Aorta (tissue), 5 donors: Measurements from ENCODE around the gene LOXL1. TPM values are rescaled to one million over a fixed set of nuclear protein-coding genes. Genes with fewer than 3 reads are reported as not detected.

ENCODE experiments used
- ATAC-seq: fragments of 200-7000 bp; cut with Tn5 transposase; one replicate; pipeline ENCODE4 v1.9.1; 2022; ENCODE audit warnings: moderate library complexity; ENCODE audit not compliant: low FRiP score
- DNase-seq, 2 donors: peaks; one replicate each; pipeline ENCODE4 v3.0.0-alpha.2; 2020
- H3K27ac ChIP-seq, 2 donors: one replicate each; pipeline ENCODE4 v1.5.1; 2013; ENCODE audit warnings: low read length in 2 of 2, mild to moderate bottlenecking in 2 of 2, moderate library complexity in 2 of 2, control low read depth in 1 of 2, inconsistent platforms in 1 of 2, low read depth in 1 of 2
- H3K27me3 ChIP-seq, 2 donors: one replicate each; pipeline ENCODE4 v1.6.1; 2013; ENCODE audit warnings: control low read depth in 1 of 2, low read length in 1 of 2, mild to moderate bottlenecking in 1 of 2, moderate library complexity in 1 of 2; ENCODE audit not compliant: insufficient read depth in 2 of 2, control insufficient read depth in 1 of 2
- H3K36me3 ChIP-seq, 2 donors: one replicate each; pipeline ENCODE4 v1.6.1; 2013; ENCODE audit warnings: control low read depth in 1 of 2, low read length in 1 of 2, mild to moderate bottlenecking in 1 of 2; ENCODE audit not compliant: insufficient read depth in 2 of 2, control insufficient read depth in 1 of 2
- H3K4me1 ChIP-seq, 2 donors: one replicate each; pipeline ENCODE4 v1.6.1; 2013; ENCODE audit warnings: low read length in 2 of 2, control low read depth in 1 of 2, mild to moderate bottlenecking in 1 of 2, moderate library complexity in 1 of 2; ENCODE audit not compliant: insufficient read depth in 2 of 2, control insufficient read depth in 1 of 2
- H3K4me3 ChIP-seq, 2 donors: one replicate each; pipeline ENCODE4 v1.5.1; 2013; ENCODE audit warnings: low read length in 2 of 2, control low read depth in 1 of 2, mild to moderate bottlenecking in 1 of 2
- H3K9me3 ChIP-seq: one replicate; pipeline ENCODE4 v1.6.1; 2013; ENCODE audit warnings: mild to moderate bottlenecking, low read length; ENCODE audit not compliant: control insufficient read depth
- WGBS, 2 donors: extraction: QIAGEN DNeasy Blood & Tissue Kit; methylation state at CpG; one replicate each; pipeline ENCODE4 v1.1.7; 2013; 5-methylcytosine and 5-hydroxymethylcytosine counted together
- intact Hi-C, 2 donors: fragments of 100-400 bp; cut with DNase I; formaldehyde crosslinking; loops; one replicate each; pipeline versions ENCODE4 v1.14.2 to v1.15.0; 2022
- polyA plus RNA-seq, 2 donors: library from polyadenylated mRNA; stranded (reverse); fragments of 200-250 nt; gene quantifications; one replicate each; pipeline ENCODE4 v1.2.3, GENCODE V29; 2013
- total RNA-seq, 2 donors: library from RNA; stranded (reverse); fragmentation: NEBNext Ultra II Directional; extraction: Animal tissue kit (Norgen Biotek cat#: 25700); gene quantifications; one replicate each; pipeline ENCODE4 v1.2.1, GENCODE V29; 2021
- donor health status: healthy with polysubstance abuse.
- donor health status: Bipolar disorder and iron deficiency.
- donor health status: DM: no; HTN: no; CAD: no.
- donor health status: DM: no; HTN: no; CAD: no.
- donor health status: DM: yes; HTN: yes; CAD: no.

The LOXL1 gene
- total and polyA plus RNA-seq, 4 donors, result 49.0 to 138 (median 112) TPM

DNA sequence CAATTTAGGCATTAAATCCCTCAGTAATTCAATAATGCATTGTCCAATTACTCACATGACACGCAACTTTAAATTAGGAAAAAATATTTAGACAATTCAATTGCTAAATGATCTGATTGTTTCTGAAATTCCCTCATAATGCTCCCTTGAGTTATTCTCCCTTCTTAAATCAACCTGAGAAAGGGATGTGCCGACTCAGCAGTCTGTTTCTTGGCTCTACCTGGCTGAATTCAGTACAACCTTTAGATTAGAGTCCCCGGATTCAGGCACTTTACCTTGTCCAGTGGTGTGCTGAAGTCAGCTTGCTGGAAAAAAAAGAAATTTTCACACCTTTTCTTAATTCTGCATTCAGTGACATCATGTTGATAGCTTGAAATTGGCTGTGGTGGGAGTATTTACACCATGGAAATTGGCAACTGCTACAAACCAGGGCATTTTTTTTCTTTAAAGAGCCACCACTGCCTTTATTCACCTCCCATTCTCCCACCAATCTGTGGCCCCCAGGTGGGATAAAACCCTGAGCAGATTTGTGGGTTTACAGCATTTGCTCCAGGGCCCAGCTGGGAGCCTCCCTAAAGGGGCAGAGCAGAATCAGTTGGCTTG is 20.9 kb upstream of the LOXL1 start:
- WGBS, 2 donors, result 94 to 97% methylated on average over 3 of the region's 3 CpGs
- no peak for ATAC-seq
- Histone ChIP-seq H3K4me1 (no peaks in the 10 kb centered on the region), H3K4me3 (no peak overlapping the region), H3K27me3 (no peaks in the 10 kb centered on the region), H3K27ac (no peak overlapping the region), H3K9me3 (no peaks in the 10 kb centered on the region), H3K36me3 (no peaks in the 10 kb centered on the region)
- peak in 1 of 2 donors; percentile 30 for DNase-seq
- intact Hi-C loops, result loop anchor here in 1 of 2 donors (10.0 kb wide), 1 partner anchor 101 kb away; no protein-coding TSS in a partner anchor

DNA sequence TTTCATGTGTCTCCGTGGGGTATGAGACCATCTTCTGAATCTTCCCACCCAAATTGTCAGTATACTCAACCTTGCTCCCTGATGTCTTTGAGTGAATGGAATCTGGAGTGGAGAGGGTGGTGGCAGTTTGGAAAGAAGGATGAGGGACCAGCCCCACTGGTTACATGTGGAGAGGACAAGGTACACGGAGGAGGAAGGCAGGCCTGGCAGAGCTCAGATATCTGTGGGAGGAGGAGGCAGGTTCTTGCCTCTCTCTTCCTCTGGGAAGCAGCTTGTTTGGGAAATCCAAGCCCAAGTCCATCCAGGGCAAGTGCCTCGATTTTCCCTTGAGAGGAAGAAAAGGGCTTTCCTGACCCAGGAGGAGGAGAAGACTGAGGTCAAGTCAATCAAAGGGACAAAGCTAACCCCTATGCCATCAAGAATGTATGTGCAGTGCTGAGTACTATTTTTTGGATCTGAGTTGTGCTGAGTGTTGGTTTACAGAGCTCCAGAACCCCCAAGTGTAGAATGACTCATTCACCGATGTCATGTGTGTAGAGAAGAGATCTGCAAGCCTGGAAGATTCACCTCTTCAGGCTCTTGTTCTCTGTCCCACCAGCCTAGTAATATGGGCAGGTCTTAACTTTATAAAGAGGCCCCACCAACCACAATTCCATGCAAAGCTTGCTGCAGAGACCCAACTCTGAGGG is 19.8 kb upstream of the LOXL1 start:
- ATAC-seq (no peak), DNase-seq (peak in 1 of 2 donors; percentile 19)
- no peaks in the 10 kb centered on the region for H3K27me3 ChIP-seq
- no peaks in the 10 kb centered on the region for H3K36me3 ChIP-seq
- no peaks in the 10 kb centered on the region for H3K4me1 ChIP-seq
- 89% methylated on average over 4 of the region's 4 CpGs for WGBS, 2 donors
- H3K9me3 ChIP-seq, result no peaks in the 10 kb centered on the region
- no peak overlapping the region for H3K27ac ChIP-seq
- intact Hi-C loops, result loop anchor here in 1 of 2 donors (10.0 kb wide), 1 partner anchor 102 kb away; no protein-coding TSS in a partner anchor
- no peak overlapping the region for H3K4me3 ChIP-seq

DNA sequence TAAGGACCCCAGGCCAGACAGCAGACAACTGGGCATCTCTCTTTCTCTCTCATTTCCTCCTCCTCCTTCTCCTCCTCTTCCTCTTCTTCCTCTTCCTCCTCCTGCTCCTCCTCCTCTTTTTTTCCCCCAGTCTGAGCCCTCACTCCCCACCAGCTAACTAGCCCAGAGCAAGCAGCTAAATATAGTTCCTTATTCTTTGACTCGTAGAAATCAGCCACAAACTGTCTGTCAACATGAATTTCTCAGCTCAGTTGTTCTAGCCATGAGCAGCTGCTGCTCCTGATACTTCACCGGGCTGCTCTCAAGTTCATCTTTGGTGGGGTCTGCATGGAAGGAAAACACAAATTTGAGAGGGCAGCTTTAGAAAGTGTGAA is 19.2 kb upstream of the LOXL1 start:
- Histone ChIP-seq H3K36me3 (peaks cover 0 to 3% of the 10 kb centered on the region in 2 donors), H3K9me3 (no peaks in the 10 kb centered on the region), H3K27ac (no peak overlapping the region), H3K27me3 (no peaks in the 10 kb centered on the region), H3K4me1 (no peaks in the 10 kb centered on the region), H3K4me3 (no peak overlapping the region)
- intact Hi-C loops, result loop anchor here in 1 of 2 donors (10.0 kb wide), 1 partner anchor 102 kb away; no protein-coding TSS in a partner anchor
- 63 to 71% methylated on average over 2 of the region's 2 CpGs for WGBS, 2 donors
- DNase-seq, result no peak
- no peak for ATAC-seq

DNA sequence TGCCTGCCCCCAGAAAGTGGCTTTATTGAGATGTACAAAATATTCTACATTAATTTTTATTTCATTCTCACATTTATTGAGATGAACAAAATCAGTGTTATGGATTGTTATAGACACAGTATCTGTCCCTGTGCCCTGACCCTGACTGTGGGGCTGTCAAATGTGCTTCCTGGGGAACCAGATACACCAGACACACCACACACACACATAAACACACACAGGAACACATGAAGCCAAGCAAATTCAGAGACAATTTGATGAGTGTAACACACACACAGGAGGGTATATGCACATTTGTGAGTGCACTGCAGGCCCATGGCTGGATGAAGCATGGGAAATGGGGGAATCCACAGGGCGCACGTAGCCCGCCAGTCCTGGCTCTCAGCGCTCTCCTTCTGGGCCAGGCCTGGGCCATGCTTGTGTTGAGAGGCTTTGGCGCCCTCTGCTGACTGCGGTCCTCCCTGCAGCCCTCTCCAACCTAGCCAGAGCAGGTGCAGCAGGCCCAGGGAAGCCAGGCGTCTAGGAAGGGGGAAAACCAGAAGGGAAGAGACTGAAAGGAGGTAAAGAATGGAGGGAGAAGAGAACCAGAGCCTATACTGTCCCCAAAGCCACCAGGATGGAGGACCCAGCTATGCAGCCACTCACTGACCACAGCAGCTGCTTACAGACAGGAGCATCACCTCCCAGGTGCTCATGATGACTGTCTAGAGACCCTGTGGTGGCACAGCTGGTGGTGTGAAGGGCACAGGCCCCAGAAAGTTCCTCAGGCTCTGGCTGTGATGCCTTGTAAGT is 18.0 kb upstream of the LOXL1 start:
- DNase-seq (peak; percentile 87 to 96), ATAC-seq (peak; percentile 91)
- H3K4me1 ChIP-seq, result no peaks in the 10 kb centered on the region
- H3K27ac ChIP-seq, result no peak overlapping the region
- WGBS, 2 donors, result 4% methylated on average over 6 to 7 of the region's 7 CpGs
- H3K36me3 ChIP-seq, result peaks cover 0 to 3% of the 10 kb centered on the region in 2 donors
- intact Hi-C loops, result loop anchor here in 1 of 2 donors (2.0 to 10.0 kb wide), 2 partner anchors 33 to 103 kb away; no protein-coding TSS in a partner anchor
- no peaks in the 10 kb centered on the region for H3K9me3 ChIP-seq
- no peak overlapping the region for H3K4me3 ChIP-seq
- H3K27me3 ChIP-seq, result no peaks in the 10 kb centered on the region

DNA sequence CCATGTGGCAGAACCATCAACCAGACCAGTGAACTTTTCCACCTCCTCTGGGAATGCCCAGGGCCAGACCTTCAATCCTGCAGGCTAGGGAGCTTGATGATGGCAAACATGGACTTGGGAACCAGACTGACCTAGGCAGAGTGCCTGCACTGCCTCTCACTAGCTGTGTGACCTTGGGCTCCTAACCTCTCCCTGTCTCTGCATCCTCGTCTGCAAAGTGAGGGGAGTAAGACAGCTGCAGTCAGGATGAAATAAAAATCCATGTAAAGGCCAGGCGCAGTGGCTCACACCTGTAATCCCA is 17.5 kb upstream of the LOXL1 start:
- DNase-seq, result peak in 1 of 2 donors; percentile 24
- Histone ChIP-seq H3K4me1 (no peaks in the 10 kb centered on the region), H3K36me3 (peaks cover 0 to 3% of the 10 kb centered on the region in 2 donors), H3K4me3 (no peak overlapping the region), H3K9me3 (no peaks in the 10 kb centered on the region), H3K27me3 (no peaks in the 10 kb centered on the region), H3K27ac (no peak overlapping the region)
- intact Hi-C loops, result loop anchor here in 1 of 2 donors (2.0 to 10.0 kb wide), 2 partner anchors 34 to 104 kb away; no protein-coding TSS in a partner anchor
- 90 to 92% methylated on average over 2 of the region's 2 CpGs for WGBS, 2 donors
- ATAC-seq, result no peak

DNA sequence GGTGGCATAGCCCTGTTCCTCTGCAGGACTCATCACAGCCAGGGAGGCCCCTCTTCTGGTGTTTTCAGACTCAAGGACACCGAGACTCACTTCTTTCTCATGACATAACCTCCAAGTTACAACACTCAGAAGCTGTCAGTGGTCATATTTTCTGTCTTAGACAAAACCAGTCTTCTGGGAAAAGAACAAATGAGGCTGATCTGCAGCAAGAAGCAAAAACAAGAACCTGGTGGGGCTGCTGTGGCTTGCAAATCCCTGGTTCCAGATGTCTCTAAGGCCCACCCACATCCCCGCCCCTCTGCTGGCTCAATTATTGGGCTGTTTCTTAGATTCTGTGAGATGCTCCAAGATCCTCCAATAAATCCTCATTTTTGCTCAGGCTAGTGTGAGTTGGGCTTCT is 16.6 kb upstream of the LOXL1 start:
- no peak overlapping the region for H3K4me3 ChIP-seq
- H3K27ac ChIP-seq, result no peak overlapping the region
- intact Hi-C loops, result loop anchor here in 1 of 2 donors (2.0 to 10.0 kb wide), 2 partner anchors 35 to 105 kb away; no protein-coding TSS in a partner anchor
- H3K9me3 ChIP-seq, result no peaks in the 10 kb centered on the region
- H3K27me3 ChIP-seq, result no peaks in the 10 kb centered on the region
- H3K36me3 ChIP-seq, result peaks cover 0 to 3% of the 10 kb centered on the region in 2 donors
- DNase-seq, result no peak
- no peaks in the 10 kb centered on the region for H3K4me1 ChIP-seq
- ATAC-seq, result no peak
- WGBS, 2 donors, result 97 to 98% methylated on average over 2 of the region's 2 CpGs

DNA sequence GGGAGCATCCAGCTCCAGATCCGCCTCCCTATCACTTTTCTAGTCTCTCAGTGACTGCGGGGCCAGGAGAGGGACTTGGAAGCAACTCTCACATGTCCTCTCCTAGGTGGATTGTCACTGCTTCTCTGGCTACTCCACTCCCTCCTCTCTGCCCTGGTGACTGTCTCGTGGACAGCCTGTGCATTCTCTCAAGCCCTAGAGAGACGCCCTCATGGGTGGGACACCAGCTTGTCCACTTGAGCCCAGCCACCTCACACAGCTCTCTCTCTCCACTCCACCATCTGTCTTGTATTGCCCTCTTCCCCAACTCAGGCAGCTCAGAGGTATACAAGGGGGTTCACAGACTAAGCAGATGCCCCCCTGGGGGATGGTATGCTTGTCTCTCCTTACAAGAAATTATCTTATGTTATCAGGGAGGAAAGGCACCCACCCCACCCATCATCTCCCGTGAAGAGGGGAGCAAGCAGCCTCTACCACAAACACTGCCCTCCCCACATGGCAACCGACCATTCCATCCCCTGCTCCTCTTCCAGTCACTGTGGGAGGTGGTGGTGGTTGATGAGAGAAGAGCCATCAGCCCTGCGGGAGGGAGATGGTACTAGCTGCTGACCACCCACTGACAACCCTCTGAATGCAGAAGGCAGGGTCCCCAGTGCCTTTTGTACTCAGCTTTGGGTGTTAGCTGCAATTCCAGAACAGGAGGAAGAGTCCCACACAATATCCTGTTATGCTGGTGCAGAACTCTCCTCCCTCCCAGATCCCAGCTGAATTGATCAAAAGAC is 15.5 kb upstream of the LOXL1 start:
- Histone ChIP-seq H3K4me1 (no peaks in the 10 kb centered on the region), H3K9me3 (no peaks in the 10 kb centered on the region), H3K4me3 (no peak overlapping the region), H3K36me3 (peaks cover 0 to 3% of the 10 kb centered on the region in 2 donors), H3K27me3 (no peaks in the 10 kb centered on the region), H3K27ac (no peak overlapping the region)
- intact Hi-C loops, result no loop called here
- 80 to 83% methylated on average over 7 of the region's 7 CpGs for WGBS, 2 donors
- DNase-seq (peak in 1 of 2 donors; percentile 51), ATAC-seq (no peak)

DNA sequence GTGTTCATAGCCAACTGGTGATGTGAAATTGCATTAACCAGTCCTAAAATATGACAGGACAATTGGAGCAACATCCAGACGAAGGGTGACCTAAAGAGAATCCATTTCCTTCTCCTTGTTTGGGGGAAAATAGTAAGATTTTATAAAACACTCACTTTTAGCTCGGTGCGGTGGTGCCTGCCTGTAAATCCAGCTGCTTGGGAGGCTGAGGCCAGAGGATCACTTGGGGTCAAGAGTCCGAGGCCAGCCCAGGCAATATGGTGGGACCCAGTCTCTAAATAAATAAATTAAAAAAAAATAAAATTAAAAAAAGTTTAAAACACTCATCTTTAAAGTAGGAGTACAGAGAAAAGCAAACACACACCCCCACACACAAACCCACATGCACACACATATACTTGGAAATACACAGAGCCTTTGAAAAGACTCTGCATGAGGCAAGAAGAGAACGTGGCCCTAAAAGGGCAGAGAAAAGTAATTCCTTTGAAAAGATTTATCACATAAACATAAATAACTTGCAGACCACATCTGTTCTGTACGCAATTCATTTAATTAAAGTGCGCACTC is 14.1 kb upstream of the LOXL1 start:
- ATAC-seq, result no peak
- WGBS, 2 donors, result 83 to 84% methylated on average over 7 of the region's 7 CpGs
- peak in 1 of 2 donors; percentile 27 for DNase-seq
- no peaks in the 10 kb centered on the region for H3K9me3 ChIP-seq
- intact Hi-C loops, result no loop called here
- no peak overlapping the region for H3K27ac ChIP-seq
- H3K36me3 ChIP-seq, result peaks cover 0 to 4% of the 10 kb centered on the region in 2 donors
- no peaks in the 10 kb centered on the region for H3K4me1 ChIP-seq
- no peak overlapping the region for H3K4me3 ChIP-seq
- H3K27me3 ChIP-seq, result no peaks in the 10 kb centered on the region
